ENCODE results near the gene IKZF4. TPM values are rescaled to one million over a fixed set of nuclear protein-coding genes. Genes with fewer than 3 reads are reported as not detected.

Gene IKZF4
- total RNA-seq, 1 donor = 1.3 TPM

GRCh38 chr12:56080556-56081138 is 59.8 kb downstream of the IKZF4 start:
- Histone ChIP-seq H3K4me3 (ENCODE audit: low read length) (no peak overlapping the region), H3K4me1 (ENCODE audit: insufficient read depth, low read length) (peaks cover 21% of the 10 kb centered on the region), H3K27me3 (ENCODE audit: insufficient read depth, low read length) (peaks cover 21% of the 10 kb centered on the region), H3K9me3 (ENCODE audit: low read depth, low read length) (no peaks in the 10 kb centered on the region)

- Histone ChIP-seq H3K4me3 (ENCODE audit: low read length) (no peak overlapping the region), H3K9me3 (ENCODE audit: low read depth, low read length) (no peaks in the 10 kb centered on the region), H3K27me3 (ENCODE audit: insufficient read depth, low read length) (peaks cover 21% of the 10 kb centered on the region), H3K4me1 (ENCODE audit: insufficient read depth, low read length) (peaks cover 21% of the 10 kb centered on the region)
Measured at GRCh38 chr12:56081393-56082347, 60.8 kb downstream of the IKZF4 start.

- Histone ChIP-seq H3K4me1 (ENCODE audit: insufficient read depth, low read length) (peaks cover 21% of the 10 kb centered on the region), H3K27me3 (ENCODE audit: insufficient read depth, low read length) (peaks cover 21% of the 10 kb centered on the region), H3K4me3 (ENCODE audit: low read length) (no peak overlapping the region), H3K9me3 (ENCODE audit: low read depth, low read length) (no peaks in the 10 kb centered on the region)
Measured at GRCh38 chr12:56082382-56082781, 61.5 kb downstream of the IKZF4 start.

GRCh38 chr12:56082967-56083366 is 62.1 kb downstream of the IKZF4 start:
- peaks cover 21% of the 10 kb centered on the region for H3K4me1 ChIP-seq (ENCODE audit: insufficient read depth, low read length)
- peaks cover 21% of the 10 kb centered on the region for H3K27me3 ChIP-seq (ENCODE audit: insufficient read depth, low read length)
- no peak overlapping the region for H3K4me3 ChIP-seq (ENCODE audit: low read length)
- no peaks in the 10 kb centered on the region for H3K9me3 ChIP-seq (ENCODE audit: low read depth, low read length)

GRCh38 chr12:56084958-56085543 is 64.2 kb downstream of the IKZF4 start:
- no peaks in the 10 kb centered on the region for H3K9me3 ChIP-seq (ENCODE audit: low read depth, low read length)
- no peak overlapping the region for H3K4me3 ChIP-seq (ENCODE audit: low read length)
- peaks cover 20% of the 10 kb centered on the region for H3K27me3 ChIP-seq (ENCODE audit: insufficient read depth, low read length)
- H3K4me1 ChIP-seq (ENCODE audit: insufficient read depth, low read length) = peaks cover 7% of the 10 kb centered on the region

- Histone ChIP-seq H3K4me1 (ENCODE audit: insufficient read depth, low read length) (no peaks in the 10 kb centered on the region), H3K4me3 (ENCODE audit: low read length) (no peak overlapping the region), H3K9me3 (ENCODE audit: low read depth, low read length) (no peaks in the 10 kb centered on the region), H3K27me3 (ENCODE audit: insufficient read depth, low read length) (peaks cover 9% of the 10 kb centered on the region)
Measured at GRCh38 chr12:56086096-56086495, 65.3 kb downstream of the IKZF4 start.

GRCh38 chr12:56086608-56087007 is 65.8 kb downstream of the IKZF4 start:
- Histone ChIP-seq H3K9me3 (ENCODE audit: low read depth, low read length) (no peaks in the 10 kb centered on the region), H3K27me3 (ENCODE audit: insufficient read depth, low read length) (peaks cover 5% of the 10 kb centered on the region), H3K4me3 (ENCODE audit: low read length) (no peak overlapping the region), H3K4me1 (ENCODE audit: insufficient read depth, low read length) (no peaks in the 10 kb centered on the region)

- H3K9me3 ChIP-seq (ENCODE audit: low read depth, low read length) = no peaks in the 10 kb centered on the region
- peaks cover 4% of the 10 kb centered on the region for H3K27me3 ChIP-seq (ENCODE audit: insufficient read depth, low read length)
- H3K4me1 ChIP-seq (ENCODE audit: insufficient read depth, low read length) = no peaks in the 10 kb centered on the region
- H3K4me3 ChIP-seq (ENCODE audit: low read length) = no peak overlapping the region
Measured at GRCh38 chr12:56087220-56087619, 66.4 kb downstream of the IKZF4 start.

Other genes with a start within 250 kb of the IKZF4 start
- 59.7 TPM for gene SARNP, start 203.3 kb upstream of the IKZF4 start, total RNA-seq
- 6.8 TPM for gene ORMDL2, start 203.0 kb upstream of the IKZF4 start, total RNA-seq
- gene DNAJC14, start 191.5 kb upstream of the IKZF4 start, total RNA-seq = 23.5 TPM
- gene MMP19, start 178.1 kb upstream of the IKZF4 start, total RNA-seq = 4.2 TPM
- 21.2 TPM for gene PYM1, start 93.1 kb upstream of the IKZF4 start, total RNA-seq
- gene DGKA, start 89.9 kb upstream of the IKZF4 start, total RNA-seq = 329 TPM
- not detected for gene PMEL, start 55.0 kb upstream of the IKZF4 start, total RNA-seq
- 6.9 TPM for gene CDK2, start 54.2 kb upstream of the IKZF4 start, total RNA-seq
- 25.1 TPM for gene RAB5B, start 47.0 kb upstream of the IKZF4 start, total RNA-seq
- gene SUOX, start 23.8 kb upstream of the IKZF4 start, total RNA-seq = 2.4 TPM
- gene RPS26, start 20.9 kb downstream of the IKZF4 start, total RNA-seq = 1,312 TPM
- gene ERBB3, start 59.1 kb downstream of the IKZF4 start, total RNA-seq = 1.4 TPM
- 103 TPM for gene PA2G4, start 83.5 kb downstream of the IKZF4 start, total RNA-seq
- 5,493 TPM for gene RPL41, start 95.6 kb downstream of the IKZF4 start, total RNA-seq
- 8.6 TPM for gene ZC3H10, start 97.2 kb downstream of the IKZF4 start, total RNA-seq
- 62.1 TPM for gene ESYT1, start 107.2 kb downstream of the IKZF4 start, total RNA-seq
- 2.1 TPM for gene MYL6B, start 131.5 kb downstream of the IKZF4 start, total RNA-seq
- 729 TPM for gene MYL6, start 137.3 kb downstream of the IKZF4 start, total RNA-seq
- gene SMARCC2, start 168.4 kb downstream of the IKZF4 start, total RNA-seq = 61.1 TPM
- gene RNF41, start 200.9 kb downstream of the IKZF4 start, total RNA-seq = 34.3 TPM
- gene NABP2, start 203.3 kb downstream of the IKZF4 start, total RNA-seq = 8.9 TPM
- not detected for gene SLC39A5, start 209.0 kb downstream of the IKZF4 start, total RNA-seq
- 8.4 TPM for gene ANKRD52, start 237.3 kb downstream of the IKZF4 start, total RNA-seq
- 14.8 TPM for gene COQ10A, start 245.9 kb downstream of the IKZF4 start, total RNA-seq

Data from mononuclear cell (primary cell).